IMR-90 (cell line): ENCODE measurements around the gene MMP26. TPM values are rescaled to one million over a fixed set of nuclear protein-coding genes. Genes with fewer than 3 reads are reported as not detected.

Experiments used
- ATAC-seq: fragments of 200-7000 bp; cut with Tn5 transposase; 2 replicates; pipeline ENCODE4 v1.9.1; 2020; ENCODE audit warnings: low read depth, mild to moderate bottlenecking, moderate library complexity
- BruUV-seq: library from RNA; stranded (reverse); fragments of 400-500 nt; replicated peaks from 2 replicates; lab custom pipeline; 2021; lab: Mats Ljungman, UMichigan
- CTCF ChIA-PET: fragments of 300-600 bp; formaldehyde crosslinking; extraction: SDS; loops from one replicate; lab custom pipeline; 2021; ENCODE audit warnings: antibody characterized with exemption; lab: Yijun Ruan, JAX
- POLR2A ChIA-PET: fragments of 300-600 bp; sonication (Branson Sonifier 250); formaldehyde crosslinking; loops from one replicate; lab custom pipeline; 2022; ENCODE audit warnings: antibody characterized with exemption; ENCODE audit not compliant: unreplicated experiment; lab: Charles Lee
- DNase-seq: peaks from one replicate; pipeline ENCODE4 v3.0.0; 2013
- H2AFZ ChIP-seq: replicated peaks from 2 replicates; pipeline ENCODE3; 2013; ENCODE audit warnings: low read length, mild to moderate bottlenecking; ENCODE audit not compliant: poor library complexity
- H2AK5ac ChIP-seq: 2 replicates; pipeline ENCODE4 v1.6.1; 2013; ENCODE audit warnings: low read depth, low read length, inconsistent platforms
- H2AK9ac ChIP-seq: replicated peaks from 2 replicates; pipeline ENCODE3; 2013; ENCODE audit warnings: mild to moderate bottlenecking, low read depth, low read length, moderate library complexity; ENCODE audit not compliant: poor library complexity
- H2BK120ac ChIP-seq: 2 replicates; pipeline ENCODE4 v1.6.1; 2013; ENCODE audit warnings: low read depth, low read length, inconsistent platforms
- H2BK15ac ChIP-seq: 3 replicates; pipeline ENCODE4 v1.6.1; 2013; ENCODE audit warnings: low read depth, low read length, inconsistent platforms
- H2BK20ac ChIP-seq: 2 replicates; pipeline ENCODE4 v1.6.1; 2013; ENCODE audit warnings: low read depth, mild to moderate bottlenecking, inconsistent platforms, low read length, moderate library complexity
- H2BK5ac ChIP-seq: 2 replicates; pipeline ENCODE4 v1.6.1; 2013; ENCODE audit warnings: mild to moderate bottlenecking, low read depth, low read length, inconsistent platforms; ENCODE audit not compliant: poor library complexity, severe bottlenecking
- H3K14ac ChIP-seq: replicated peaks from 2 replicates; pipeline ENCODE4 v1.6.1; 2013; ENCODE audit warnings: low read depth, low read length, inconsistent platforms
- H3K18ac ChIP-seq: 2 replicates; pipeline ENCODE4 v1.6.1; 2013; ENCODE audit warnings: low read depth, low read length, control low read depth
- H3K23ac ChIP-seq: 2 replicates; pipeline ENCODE4 v1.6.1; 2013; ENCODE audit warnings: low read depth, low read length, inconsistent platforms
- H3K27ac ChIP-seq: 2 replicates; pipeline ENCODE4 v1.5.1; 2013; ENCODE audit warnings: mild to moderate bottlenecking, control low read depth, low read length; ENCODE audit not compliant: insufficient read depth
- H3K27me3 ChIP-seq: 2 replicates; pipeline ENCODE4 v1.6.1; 2013; ENCODE audit warnings: low read length; ENCODE audit not compliant: control insufficient read depth, insufficient read depth
- H3K36me3 ChIP-seq: 2 replicates; pipeline ENCODE4 v1.6.1; 2013; ENCODE audit warnings: low read length, mixed read lengths; ENCODE audit not compliant: control insufficient read depth, insufficient read depth
- H3K4ac ChIP-seq: 2 replicates; pipeline ENCODE4 v1.6.1; 2013; ENCODE audit warnings: low read depth, low read length, inconsistent platforms
- H3K4me1 ChIP-seq: 2 replicates; pipeline ENCODE4 v1.6.1; 2013; ENCODE audit warnings: low read length, mixed read lengths; ENCODE audit not compliant: control insufficient read depth, insufficient read depth
- H3K4me2 ChIP-seq: 2 replicates; pipeline ENCODE4 v1.6.1; 2013; ENCODE audit warnings: low read depth, mild to moderate bottlenecking, control low read depth, low read length, moderate library complexity
- H3K4me3 ChIP-seq: 2 replicates; pipeline ENCODE4 v1.5.1; 2013; ENCODE audit warnings: low read depth, mild to moderate bottlenecking, control low read depth, low read length, moderate library complexity; ENCODE audit not compliant: insufficient read depth
- H3K56ac ChIP-seq: 2 replicates; pipeline ENCODE4 v1.6.1; 2013; ENCODE audit warnings: low read length, inconsistent platforms; ENCODE audit not compliant: insufficient read depth; ENCODE audit errors: extremely low read depth
- H3K79me1 ChIP-seq, 2 experiments: 2 replicates each; pipeline ENCODE4 v1.6.1; 2013; ENCODE audit warnings: low read length in 2 of 2, inconsistent platforms in 1 of 2, low read depth in 1 of 2
- H3K9ac ChIP-seq: 2 replicates; pipeline ENCODE4 v1.6.1; 2013; ENCODE audit warnings: low read depth, low read length, control low read depth
- H3K9me1 ChIP-seq: 2 replicates; pipeline ENCODE4 v1.6.1; 2013; ENCODE audit warnings: low read length, inconsistent platforms; ENCODE audit not compliant: insufficient read depth
- H3K9me3 ChIP-seq: 2 replicates; pipeline ENCODE4 v1.6.1; 2013; ENCODE audit warnings: low read length; ENCODE audit not compliant: control insufficient read depth, insufficient read depth
- H4K20me1 ChIP-seq: 2 replicates; pipeline ENCODE4 v1.6.1; 2013; ENCODE audit warnings: low read length, inconsistent platforms; ENCODE audit not compliant: insufficient read depth
- H4K5ac ChIP-seq: 2 replicates; pipeline ENCODE4 v1.6.1; 2013; ENCODE audit warnings: mild to moderate bottlenecking, low read depth, low read length, control low read depth
- H4K8ac ChIP-seq, 2 experiments: 2 replicates each; pipeline ENCODE4 v1.6.1; 2013; ENCODE audit warnings: low read depth in 2 of 2, low read length in 2 of 2, control low read depth in 1 of 2, inconsistent platforms in 1 of 2
- H4K91ac ChIP-seq: 2 replicates; pipeline ENCODE4 v1.6.1; 2013; ENCODE audit warnings: low read depth, low read length, inconsistent platforms; ENCODE audit not compliant: insufficient read depth
- BHLHE40 ChIP-seq: fragments of 150-350 bp; IDR thresholded peaks from 2 replicates; pipeline ENCODE4 v1.6.1; 2016; ENCODE audit warnings: mild to moderate bottlenecking, low read depth, low read length
- CEBPB ChIP-seq: IDR thresholded peaks from 2 replicates; pipeline ENCODE4 v1.6.1; 2012; ENCODE audit warnings: low read depth, low read length, improper control_type of control experiment
- CHD1 ChIP-seq: IDR thresholded peaks from 2 replicates; pipeline ENCODE4 v1.6.1; 2012; ENCODE audit warnings: low read depth, low read length, improper control_type of control experiment
- CTCF ChIP-seq: conservative IDR thresholded peaks from 2 replicates; pipeline ENCODE4 v1.5.1; 2012; ENCODE audit warnings: mild to moderate bottlenecking, low read depth, low read length, improper control_type of control experiment
- ELK1 ChIP-seq: fragments of 150-350 bp; IDR thresholded peaks from 2 replicates; pipeline ENCODE4 v1.6.1; 2016; ENCODE audit warnings: low read depth, mild to moderate bottlenecking, low read length, moderate library complexity, borderline replicate concordance
- FOS ChIP-seq: fragments of 150-350 bp; IDR thresholded peaks from 2 replicates; pipeline ENCODE4 v1.6.1; 2016; ENCODE audit warnings: low read depth, low read length
- MAFK ChIP-seq: IDR thresholded peaks from 2 replicates; pipeline ENCODE4 v1.6.1; 2012; ENCODE audit warnings: low read depth, low read length, improper control_type of control experiment
- MAZ ChIP-seq: IDR thresholded peaks from 2 replicates; pipeline ENCODE4 v1.6.1; 2012; ENCODE audit warnings: low read depth, mild to moderate bottlenecking, low read length, improper control_type of control experiment, moderate library complexity, borderline replicate concordance
- MXI1 ChIP-seq: IDR thresholded peaks from 2 replicates; pipeline ENCODE4 v1.6.1; 2012; ENCODE audit warnings: low read depth, mild to moderate bottlenecking, low read length, moderate library complexity, borderline replicate concordance
- NFE2L2 ChIP-seq: fragments of 150-350 bp; IDR thresholded peaks from 2 replicates; pipeline ENCODE4 v1.6.1; 2016; ENCODE audit warnings: low read depth, mild to moderate bottlenecking, low read length
- POLR2A ChIP-seq: IDR thresholded peaks from 2 replicates; pipeline ENCODE4 v1.6.1; 2012; ENCODE audit warnings: mild to moderate bottlenecking, low read depth, low read length
- RAD21 ChIP-seq: IDR thresholded peaks from 2 replicates; pipeline ENCODE4 v1.6.1; 2012; ENCODE audit warnings: low read length, improper control_type of control experiment
- RCOR1 ChIP-seq: IDR thresholded peaks from 2 replicates; pipeline ENCODE4 v1.6.1; 2012; ENCODE audit warnings: mild to moderate bottlenecking, low read length, improper control_type of control experiment; ENCODE audit not compliant: insufficient replicate concordance
- RFX5 ChIP-seq: IDR thresholded peaks from 2 replicates; pipeline ENCODE4 v1.8.0; 2012; ENCODE audit warnings: low read depth, mild to moderate bottlenecking, low read length, moderate library complexity
- SMC3 ChIP-seq: fragments of 150-350 bp; IDR thresholded peaks from 2 replicates; pipeline ENCODE4 v1.6.1; 2016; ENCODE audit warnings: low read depth, mild to moderate bottlenecking, antibody characterized with exemption, low read length, moderate library complexity
- USF2 ChIP-seq: fragments of 150-350 bp; IDR thresholded peaks from 2 replicates; pipeline ENCODE4 v1.6.1; 2017; ENCODE audit warnings: mild to moderate bottlenecking, antibody characterized with exemption, low read length, low read depth
- WGBS, 2 experiments: methylation state at CpG; one replicate each; pipeline versions ENCODE4 v1.1.5 to v1.1.7; 2013; ENCODE audit warnings: missing lambda C conversion rate in 2 of 2; ENCODE audit not compliant: insufficient read length in 1 of 2; ENCODE audit errors: extremely low coverage in 2 of 2; 5-methylcytosine and 5-hydroxymethylcytosine counted together
- dilution Hi-C: fragments of 300-500 bp; cut with HindIII; formaldehyde crosslinking; loops from one replicate; pipeline ENCODE4 v1.14.3; 2018; ENCODE audit warnings: low sequenced_read_pairs; ENCODE audit not compliant: unreplicated experiment
- in situ Hi-C: fragments of 300-500 bp; cut with MboI; formaldehyde crosslinking; loops from 3 replicates; pipeline ENCODE4 v1.14.3; 2019; ENCODE audit warnings: low sequenced_read_pairs, inconsistent platforms, mixed read lengths
- intact Hi-C: fragments of 100-400 bp; cut with micrococcal nuclease; formaldehyde crosslinking; loops from 2 replicates; pipeline ENCODE4 v1.10.0; 2022
- polyA plus RNA-seq, 3 experiments: library from polyadenylated mRNA; depleted of rRNA; stranded (reverse); fragments of >200 nt; gene quantifications; 2 replicates each; pipeline ENCODE4 v1.2.3, GENCODE V29; 2012; ENCODE audit warnings: low replicate concordance in 1 of 3
- total RNA-seq: library from RNA; depleted of rRNA; stranded (reverse); fragments of >200 nt; gene quantifications from 2 replicates; pipeline ENCODE4 v1.2.3, GENCODE V29; 2012

Gene MMP26
- total and polyA plus RNA-seq, 2 of the 4 experiments (the other 2 are of a cell fraction) = not detected

GRCh38 chr11:4704790-4705334, 278 bp downstream of the MMP26 start:
- Histone ChIP-seq H3K18ac (no peak overlapping the region), H3K4me2 (no peak overlapping the region), H3K36me3 (no peaks in the 10 kb centered on the region), H2AK5ac (no peak overlapping the region), H2BK15ac (no peak overlapping the region), H4K8ac (no peak overlapping the region), H3K23ac (no peak overlapping the region), H3K79me1 (no peaks in the 10 kb centered on the region), H3K9me1 (no peaks in the 10 kb centered on the region), H3K27me3 (no peaks in the 10 kb centered on the region), H3K4me1 (no peaks in the 10 kb centered on the region), H3K9ac (no peak overlapping the region), H4K5ac (no peak overlapping the region), H3K4ac (no peak overlapping the region), H3K14ac (no peak overlapping the region), H3K4me3 (no peak overlapping the region), H3K27ac (no peak overlapping the region), H3K9me3 (no peaks in the 10 kb centered on the region), H2AK9ac (no peak overlapping the region), H2AFZ (no peak overlapping the region), H2BK120ac (no peak overlapping the region), H3K56ac (no peak overlapping the region), H2BK20ac (no peak overlapping the region), H2BK5ac (no peak overlapping the region), H4K20me1 (no peaks in the 10 kb centered on the region), H4K91ac (no peak overlapping the region)
- no peak for TF ChIP-seq CHD1
- TF ChIP-seq RAD21 = no peak
- TF ChIP-seq SMC3 = no peak
- no peak for TF ChIP-seq MXI1
- TF ChIP-seq RFX5 = no peak
- no peak for TF ChIP-seq MAZ
- no peak for TF ChIP-seq FOS
- TF ChIP-seq MAFK = no peak
- TF ChIP-seq CEBPB = no peak
- TF ChIP-seq USF2 = no peak
- no peak for TF ChIP-seq POLR2A
- TF ChIP-seq NFE2L2 = no peak
- no peak for TF ChIP-seq BHLHE40
- TF ChIP-seq ELK1 = no peak
- TF ChIP-seq RCOR1 = no peak
- TF ChIP-seq CTCF = no peak
- in situ Hi-C loops = no loop called here
- CTCF ChIA-PET = no interaction called here
- DNase-seq = no peak
- WGBS, 2 experiments = no CpG with 5 or more reads among the region's 8 CpGs
- intact Hi-C loops = no loop called here
- POLR2A ChIA-PET = no interaction called here
- no peak for ATAC-seq
- BruUV-seq = no TSS peak
- dilution Hi-C loops = no loop called here
